K562 (cell line): ENCODE results near the gene RNF227. TPM values are rescaled to one million over a fixed set of nuclear protein-coding genes. Genes with fewer than 3 reads are reported as not detected.

ENCODE experiments used
- L3MBTL2 ChIP-seq: fragments of 450-650 bp; IDR thresholded peaks from 2 replicates; pipeline ENCODE4 v1.6.1; 2016; ENCODE audit warnings: mild to moderate bottlenecking, moderate library complexity
- MAFK ChIP-seq: IDR thresholded peaks from 2 replicates; pipeline ENCODE4 v1.6.1; 2011; ENCODE audit warnings: low read length, improper control_type of control experiment
- SP1 ChIP-seq: sonication (generic); formaldehyde crosslinking; IDR thresholded peaks from 2 replicates; pipeline ENCODE4 v1.8.1; 2022; ENCODE audit warnings: mild to moderate bottlenecking, missing genetic modification reagents
- STAG1 ChIP-seq: sonication (generic); formaldehyde crosslinking; IDR thresholded peaks from 2 replicates; pipeline ENCODE4 v1.5.0; 2020; ENCODE audit warnings: missing genetic modification reagents, borderline replicate concordance
- ZBTB17 ChIP-seq: fragments of 450-650 bp; formaldehyde crosslinking; IDR thresholded peaks from 2 replicates; pipeline ENCODE4 v1.4.0; 2020; ENCODE audit warnings: mild to moderate bottlenecking
- ZNF316 ChIP-seq: fragments of 450-650 bp; IDR thresholded peaks from 2 replicates; pipeline ENCODE4 v1.6.1; 2016
- polyA plus RNA-seq, 8 experiments: library from polyadenylated mRNA; depleted of rRNA in 4 of 8; stranded (reverse) in 5 of 8; unstranded in 3 of 8; fragments of >200 nt; fragmentation: Nextera tagmentation in 2 of 8; fragmentation: Illumina TruSeq in 1 of 8; extraction: Ambion mirVana in 2 of 8; extraction: Trizol in 1 of 8; gene quantifications; 2 replicates each; pipeline versions ENCODE4 v1.2.1 to v1.2.3, GENCODE V29; 2011 to 2014; ENCODE audit warnings: inconsistent platforms in 1 of 8, missing spikeins in 1 of 8
- total RNA-seq, 7 experiments: library from RNA; depleted of rRNA in 6 of 7; stranded (reverse); fragments of >200 nt in 6 of 7; fragmentation: Illumina TruSeq in 2 of 7; extraction: Trizol in 2 of 7; gene quantifications; 2 replicates each; pipeline versions ENCODE4 v1.2.1 to v1.2.3, GENCODE V29; 2011 to 2021; ENCODE audit warnings: low replicate concordance in 1 of 7
- TF ChIP-seq, protein P1 (sequence below), 2 experiments: fragments of 450-650 bp; IDR thresholded peaks; 2 replicates each; pipeline ENCODE4 v1.6.1; 2016; ENCODE audit warnings: mild to moderate bottlenecking in 2 of 2, borderline replicate concordance in 1 of 2, low read depth in 1 of 2, moderate library complexity in 1 of 2
- TF ChIP-seq, protein P2 (sequence below): sonication (generic); formaldehyde crosslinking; IDR thresholded peaks from 2 replicates; pipeline ENCODE4 v1.8.0; 2023; ENCODE audit warnings: missing genetic modification reagents, mild to moderate bottlenecking, borderline replicate concordance
- TF ChIP-seq, protein P3 (sequence below), 3 experiments: fragments of 200-800 bp in 1 of 3; sonication (Bioruptor generic) in 1 of 3; sonication (generic) in 1 of 3; formaldehyde crosslinking in 1 of 3; IDR thresholded peaks; 2 replicates each; pipeline versions ENCODE4 v1.6.1 to v1.8.0; 2016 to 2022; ENCODE audit warnings: mild to moderate bottlenecking in 2 of 3, missing compliant biosample characterization in 2 of 3, missing genetic modification characterization in 2 of 3, missing genetic modification reagents in 1 of 3

Gene RNF227
- total and polyA plus RNA-seq, 9 of the 15 experiments (the other 6 are each of a cell fraction or from before 2014, with no cell fraction given): 1.1 to 6.7 (median 2.3) TPM

DNA sequence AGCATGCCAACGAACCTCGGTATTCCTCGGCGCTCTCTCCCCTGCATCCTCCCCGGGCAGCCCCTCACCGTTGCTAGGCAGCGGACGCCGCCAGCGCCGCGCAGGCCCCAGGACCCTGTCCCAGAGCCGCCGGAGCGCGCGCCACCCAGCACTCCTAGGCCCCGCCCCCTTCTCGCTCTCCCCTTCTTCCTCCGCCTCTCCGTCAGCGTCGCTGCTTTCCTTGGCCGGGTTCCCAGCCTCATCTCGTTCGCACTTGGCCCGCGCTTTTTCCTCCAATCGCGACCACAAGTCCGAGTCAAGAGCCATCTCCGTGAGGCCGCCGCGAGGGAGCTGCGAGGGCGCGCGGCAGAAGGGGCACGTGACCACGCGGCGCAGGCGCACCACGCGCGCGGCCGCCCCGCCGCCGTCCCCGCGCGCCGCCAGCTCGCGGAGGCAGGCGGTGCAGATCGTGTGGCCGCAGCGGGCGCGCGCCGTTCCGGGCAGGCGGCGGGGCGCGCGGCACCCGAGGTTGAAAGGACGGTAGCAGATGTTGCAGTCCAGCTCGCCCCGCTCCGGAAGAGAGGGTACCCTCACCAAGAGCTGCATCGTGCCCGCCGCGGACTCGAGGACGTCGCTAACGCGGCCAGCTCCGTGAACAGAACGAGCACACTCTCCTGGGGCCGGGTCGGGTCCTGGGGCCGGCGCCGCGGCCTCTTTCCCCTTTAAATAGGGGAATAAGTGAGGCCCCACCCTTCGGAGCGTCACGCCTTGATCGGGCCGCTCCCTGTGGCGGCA, at the start of gene RNF227 (continued):
- no peak for TF ChIP-seq ZBTB17 (CRISPR knock-in tag)
- peak; percentile 5; the same call in 1 of the 2 replicates for TF ChIP-seq STAG1 (CRISPR knock-in tag)
- TF ChIP-seq MAFK: no peak
- TF ChIP-seq, protein P1, sequence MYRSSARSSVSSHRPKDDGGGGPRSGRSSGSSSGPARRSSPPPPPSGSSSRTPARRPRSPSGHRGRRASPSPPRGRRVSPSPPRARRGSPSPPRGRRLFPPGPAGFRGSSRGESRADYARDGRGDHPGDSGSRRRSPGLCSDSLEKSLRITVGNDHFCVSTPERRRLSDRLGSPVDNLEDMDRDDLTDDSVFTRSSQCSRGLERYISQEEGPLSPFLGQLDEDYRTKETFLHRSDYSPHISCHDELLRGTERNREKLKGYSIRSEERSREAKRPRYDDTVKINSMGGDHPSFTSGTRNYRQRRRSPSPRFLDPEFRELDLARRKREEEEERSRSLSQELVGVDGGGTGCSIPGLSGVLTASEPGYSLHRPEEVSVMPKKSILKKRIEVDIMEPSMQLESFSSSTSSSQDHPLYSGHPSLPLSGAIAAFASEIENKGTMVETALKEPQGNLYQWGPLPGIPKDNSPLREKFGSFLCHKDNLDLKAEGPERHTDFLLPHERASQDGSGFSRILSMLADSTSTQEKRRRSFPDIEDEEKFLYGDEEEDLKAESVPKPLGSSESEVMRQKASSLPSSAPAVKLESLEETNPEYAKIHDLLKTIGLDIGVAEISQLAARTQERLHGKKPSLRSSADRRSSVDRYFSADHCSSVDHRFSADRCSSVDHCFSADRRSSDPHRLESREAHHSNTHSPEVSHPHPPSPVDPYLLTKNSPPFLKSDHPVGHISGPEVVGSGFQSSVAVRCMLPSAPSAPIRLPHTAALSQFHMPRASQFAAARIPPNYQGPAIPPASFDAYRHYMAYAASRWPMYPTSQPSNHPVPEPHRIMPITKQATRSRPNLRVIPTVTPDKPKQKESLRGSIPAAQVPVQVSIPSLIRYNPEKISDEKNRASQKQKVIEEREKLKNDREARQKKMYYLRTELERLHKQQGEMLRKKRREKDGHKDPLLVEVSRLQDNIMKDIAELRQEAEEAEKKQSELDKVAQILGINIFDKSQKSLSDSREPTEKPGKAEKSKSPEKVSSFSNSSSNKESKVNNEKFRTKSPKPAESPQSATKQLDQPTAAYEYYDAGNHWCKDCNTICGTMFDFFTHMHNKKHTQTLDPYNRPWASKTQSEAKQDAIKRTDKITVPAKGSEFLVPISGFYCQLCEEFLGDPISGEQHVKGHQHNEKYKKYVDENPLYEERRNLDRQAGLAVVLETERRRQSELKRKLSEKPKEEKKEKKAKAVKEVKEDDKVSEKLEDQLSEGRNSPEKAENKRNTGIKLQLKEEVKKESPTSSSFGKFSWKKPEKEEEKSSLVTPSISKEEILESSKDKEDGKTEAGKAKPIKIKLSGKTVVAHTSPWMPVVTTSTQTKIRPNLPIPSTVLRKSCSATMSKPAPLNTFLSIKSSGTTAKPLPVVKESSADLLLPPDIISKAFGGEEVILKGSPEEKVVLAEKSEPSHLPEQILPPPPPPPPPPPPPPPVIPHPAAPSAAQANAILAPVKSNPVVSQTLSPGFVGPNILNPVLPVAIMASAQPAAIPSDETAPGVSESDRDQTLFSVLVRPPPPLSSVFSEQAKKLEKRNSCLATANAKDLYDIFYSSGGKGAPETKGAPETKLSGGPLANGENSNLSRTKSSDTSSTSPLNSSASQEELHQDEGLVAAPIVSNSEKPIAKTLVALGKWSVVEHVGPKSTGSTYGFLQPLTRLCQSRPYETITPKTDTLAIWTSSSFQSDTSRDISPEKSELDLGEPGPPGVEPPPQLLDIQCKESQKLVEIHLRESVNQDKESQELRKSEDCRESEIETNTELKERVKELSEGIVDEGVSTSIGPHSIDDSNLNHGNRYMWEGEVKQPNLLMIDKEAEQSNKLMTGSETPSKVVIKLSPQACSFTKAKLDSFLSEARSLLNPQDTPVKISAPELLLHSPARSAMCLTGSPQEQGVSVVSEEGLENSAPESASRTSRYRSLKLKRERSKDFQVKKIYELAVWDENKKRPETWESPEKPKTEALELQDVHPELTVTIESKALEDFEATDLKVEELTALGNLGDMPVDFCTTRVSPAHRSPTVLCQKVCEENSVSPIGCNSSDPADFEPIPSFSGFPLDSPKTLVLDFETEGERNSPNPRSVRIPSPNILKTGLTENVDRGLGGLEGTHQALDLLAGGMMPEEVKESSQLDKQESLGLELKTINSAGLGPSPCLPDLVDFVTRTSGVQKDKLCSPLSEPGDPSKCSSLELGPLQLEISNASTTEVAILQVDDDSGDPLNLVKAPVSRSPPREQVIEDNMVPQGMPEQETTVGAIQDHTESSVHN (IDR thresholded peaks at IDR 0.05; ENCODE audit: borderline replicate concordance in 1 of 2, low read depth in 1 of 2): no peak
- TF ChIP-seq SP1 (CRISPR knock-in tag): peak; percentile 67
- TF ChIP-seq L3MBTL2: peak; percentile 99
- no peak for TF ChIP-seq ZNF316
- TF ChIP-seq, protein P2, sequence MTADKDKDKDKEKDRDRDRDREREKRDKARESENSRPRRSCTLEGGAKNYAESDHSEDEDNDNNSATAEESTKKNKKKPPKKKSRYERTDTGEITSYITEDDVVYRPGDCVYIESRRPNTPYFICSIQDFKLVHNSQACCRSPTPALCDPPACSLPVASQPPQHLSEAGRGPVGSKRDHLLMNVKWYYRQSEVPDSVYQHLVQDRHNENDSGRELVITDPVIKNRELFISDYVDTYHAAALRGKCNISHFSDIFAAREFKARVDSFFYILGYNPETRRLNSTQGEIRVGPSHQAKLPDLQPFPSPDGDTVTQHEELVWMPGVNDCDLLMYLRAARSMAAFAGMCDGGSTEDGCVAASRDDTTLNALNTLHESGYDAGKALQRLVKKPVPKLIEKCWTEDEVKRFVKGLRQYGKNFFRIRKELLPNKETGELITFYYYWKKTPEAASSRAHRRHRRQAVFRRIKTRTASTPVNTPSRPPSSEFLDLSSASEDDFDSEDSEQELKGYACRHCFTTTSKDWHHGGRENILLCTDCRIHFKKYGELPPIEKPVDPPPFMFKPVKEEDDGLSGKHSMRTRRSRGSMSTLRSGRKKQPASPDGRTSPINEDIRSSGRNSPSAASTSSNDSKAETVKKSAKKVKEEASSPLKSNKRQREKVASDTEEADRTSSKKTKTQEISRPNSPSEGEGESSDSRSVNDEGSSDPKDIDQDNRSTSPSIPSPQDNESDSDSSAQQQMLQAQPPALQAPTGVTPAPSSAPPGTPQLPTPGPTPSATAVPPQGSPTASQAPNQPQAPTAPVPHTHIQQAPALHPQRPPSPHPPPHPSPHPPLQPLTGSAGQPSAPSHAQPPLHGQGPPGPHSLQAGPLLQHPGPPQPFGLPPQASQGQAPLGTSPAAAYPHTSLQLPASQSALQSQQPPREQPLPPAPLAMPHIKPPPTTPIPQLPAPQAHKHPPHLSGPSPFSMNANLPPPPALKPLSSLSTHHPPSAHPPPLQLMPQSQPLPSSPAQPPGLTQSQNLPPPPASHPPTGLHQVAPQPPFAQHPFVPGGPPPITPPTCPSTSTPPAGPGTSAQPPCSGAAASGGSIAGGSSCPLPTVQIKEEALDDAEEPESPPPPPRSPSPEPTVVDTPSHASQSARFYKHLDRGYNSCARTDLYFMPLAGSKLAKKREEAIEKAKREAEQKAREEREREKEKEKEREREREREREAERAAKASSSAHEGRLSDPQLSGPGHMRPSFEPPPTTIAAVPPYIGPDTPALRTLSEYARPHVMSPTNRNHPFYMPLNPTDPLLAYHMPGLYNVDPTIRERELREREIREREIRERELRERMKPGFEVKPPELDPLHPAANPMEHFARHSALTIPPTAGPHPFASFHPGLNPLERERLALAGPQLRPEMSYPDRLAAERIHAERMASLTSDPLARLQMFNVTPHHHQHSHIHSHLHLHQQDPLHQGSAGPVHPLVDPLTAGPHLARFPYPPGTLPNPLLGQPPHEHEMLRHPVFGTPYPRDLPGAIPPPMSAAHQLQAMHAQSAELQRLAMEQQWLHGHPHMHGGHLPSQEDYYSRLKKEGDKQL: peak; percentile 31; the same call in 1 of the 2 replicates
- TF ChIP-seq, protein P3, sequence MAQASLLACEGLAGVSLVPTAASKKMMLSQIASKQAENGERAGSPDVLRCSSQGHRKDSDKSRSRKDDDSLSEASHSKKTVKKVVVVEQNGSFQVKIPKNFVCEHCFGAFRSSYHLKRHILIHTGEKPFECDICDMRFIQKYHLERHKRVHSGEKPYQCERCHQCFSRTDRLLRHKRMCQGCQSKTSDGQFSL (CRISPR knock-in tag; IDR thresholded peaks at IDR 0.05): peak; percentile 74; the same call in 1 of the 2 replicates
- TF ChIP-seq, protein P3 (tag; IDR thresholded peaks at IDR 0.05): no peak
